Ammon's horn (tissue), 1 donor: Measurements from ENCODE around the gene PLEKHJ1.
A peak's percentile ranks its signal among the peaks of the same experiment; 100 is the strongest.

ENCODE experiments used
- DNase-seq: peaks from one replicate; pipeline ENCODE4 v3.0.0-alpha.2; 2016; ENCODE audit warnings: low spot score

PLEKHJ1 gene

GRCh38 chr19:2197270-2197669, 38.9 kb downstream of the PLEKHJ1 start:
- DNase-seq: no peak

DNA sequence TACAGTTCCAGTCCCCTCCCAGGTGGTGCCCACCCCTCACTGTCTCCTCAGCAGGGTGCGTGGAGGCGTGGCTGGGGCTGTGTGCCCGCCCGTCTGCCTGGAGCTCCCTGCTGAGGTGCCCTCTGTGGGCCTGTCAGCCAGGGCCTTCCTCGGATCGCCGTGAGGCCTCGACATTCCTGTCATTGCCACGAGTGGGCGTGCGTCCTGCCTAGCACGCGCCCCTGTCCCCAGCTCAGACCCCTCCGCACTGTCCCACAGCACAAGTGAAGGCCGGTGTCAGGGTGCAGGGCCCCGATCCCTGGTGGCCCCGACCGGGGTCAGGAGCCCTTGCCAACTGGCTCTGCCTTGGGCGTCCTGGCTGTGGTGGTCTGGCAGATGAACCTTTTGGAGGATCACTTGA, 40.2 kb downstream of the PLEKHJ1 start:
- DNase-seq: no peak

GRCh38 chr19:2195361-2195760, 40.8 kb downstream of the PLEKHJ1 start:
- DNase-seq: no peak

- DNase-seq: no peak
These were observed 41.5 kb downstream of the PLEKHJ1 start for GRCh38 chr19:2194513-2195078.

GRCh38 chr19:2193807-2194206, 42.3 kb downstream of the PLEKHJ1 start:
- DNase-seq: no peak

GRCh38 chr19:2192862-2193261, 43.3 kb downstream of the PLEKHJ1 start:
- no peak for DNase-seq

DNA sequence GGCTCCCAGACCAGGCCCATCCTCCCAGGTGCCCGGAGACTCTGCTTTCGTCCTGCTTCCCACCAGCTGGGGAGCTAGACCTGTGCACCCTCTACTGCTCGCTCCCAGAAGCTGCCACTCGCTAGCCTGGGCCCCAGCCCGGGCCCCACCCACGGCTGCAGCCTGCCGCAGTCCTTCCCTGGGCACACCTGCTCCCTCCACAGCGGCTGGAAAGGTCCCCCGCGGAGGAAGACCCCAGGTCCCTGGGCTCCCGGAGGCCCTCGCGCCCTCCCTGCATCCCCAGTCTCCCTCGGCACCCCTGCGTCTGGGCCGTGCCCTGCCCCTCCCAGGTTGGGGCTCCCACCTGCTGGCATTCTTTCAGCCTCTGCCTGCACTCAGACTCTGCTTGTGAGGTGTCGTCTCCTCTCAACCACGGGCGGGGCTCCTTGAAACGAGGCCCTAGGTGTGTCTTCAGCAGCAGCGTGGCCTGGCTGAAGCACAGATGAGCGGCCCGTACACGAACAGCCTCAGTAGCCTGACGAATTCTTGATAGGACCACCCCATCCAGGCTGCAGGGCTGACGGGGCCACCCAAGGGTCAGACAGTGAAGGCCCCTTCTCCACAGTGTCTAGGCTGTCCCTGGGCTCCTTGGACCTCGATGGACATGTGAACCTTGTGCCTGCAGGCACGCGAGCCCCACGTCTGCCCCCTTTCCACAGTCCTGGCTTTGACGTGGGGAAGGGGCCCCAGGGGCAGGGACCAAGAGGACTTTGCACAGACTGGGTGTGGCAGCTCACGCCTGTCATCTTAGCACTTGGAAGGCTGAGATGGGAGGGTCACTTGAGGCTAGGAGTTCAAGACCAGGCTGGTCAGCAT, 44.4 kb downstream of the PLEKHJ1 start:
- DNase-seq: no peak

GRCh38 chr19:2190848-2191455, 45.2 kb downstream of the PLEKHJ1 start:
- DNase-seq: no peak

DNA sequence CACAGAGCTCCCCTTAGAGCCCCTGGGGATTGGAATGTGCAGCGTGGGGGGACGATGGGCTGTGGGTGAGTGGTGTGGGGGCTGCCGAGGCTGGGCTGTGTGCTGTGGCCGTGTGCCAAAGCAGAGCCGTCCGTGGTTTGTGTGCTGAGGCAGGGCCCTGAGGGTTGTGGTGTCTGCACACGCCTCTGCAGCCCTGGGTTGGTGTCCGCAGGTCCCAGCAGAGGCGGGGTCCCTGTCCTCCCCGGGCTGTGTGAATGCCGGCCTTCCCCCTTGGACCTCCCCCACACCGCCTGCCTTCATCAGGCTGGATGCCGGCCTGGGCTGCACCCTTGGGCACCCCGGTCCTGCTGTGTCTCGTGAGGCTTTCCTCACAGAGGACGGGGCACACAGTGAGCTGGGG, 46.2 kb downstream of the PLEKHJ1 start:
- DNase-seq: no peak

GRCh38 chr19:2188708-2189385, 47.3 kb downstream of the PLEKHJ1 start:
- no peak for DNase-seq

DNA sequence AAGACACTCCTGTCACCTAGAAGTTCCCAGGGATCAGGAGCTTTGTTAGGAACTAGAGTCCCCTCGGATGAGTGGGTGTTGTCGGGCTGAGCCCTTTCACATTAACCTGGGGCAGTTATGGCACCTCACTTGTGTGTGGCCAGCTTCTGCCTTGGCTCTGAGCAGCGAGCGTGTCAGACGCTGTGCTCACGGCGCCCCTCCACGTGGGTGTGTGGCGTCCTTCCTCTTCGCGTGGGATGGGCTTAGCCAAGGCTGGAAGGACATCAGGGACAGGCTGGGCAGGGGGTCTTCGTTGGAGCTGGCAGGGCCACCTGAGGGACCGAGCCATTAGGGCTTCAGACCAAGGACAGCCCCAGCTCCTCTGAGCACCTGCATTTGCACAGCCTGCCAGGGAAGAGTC, 49.0 kb downstream of the PLEKHJ1 start:
- no peak for DNase-seq

DNA sequence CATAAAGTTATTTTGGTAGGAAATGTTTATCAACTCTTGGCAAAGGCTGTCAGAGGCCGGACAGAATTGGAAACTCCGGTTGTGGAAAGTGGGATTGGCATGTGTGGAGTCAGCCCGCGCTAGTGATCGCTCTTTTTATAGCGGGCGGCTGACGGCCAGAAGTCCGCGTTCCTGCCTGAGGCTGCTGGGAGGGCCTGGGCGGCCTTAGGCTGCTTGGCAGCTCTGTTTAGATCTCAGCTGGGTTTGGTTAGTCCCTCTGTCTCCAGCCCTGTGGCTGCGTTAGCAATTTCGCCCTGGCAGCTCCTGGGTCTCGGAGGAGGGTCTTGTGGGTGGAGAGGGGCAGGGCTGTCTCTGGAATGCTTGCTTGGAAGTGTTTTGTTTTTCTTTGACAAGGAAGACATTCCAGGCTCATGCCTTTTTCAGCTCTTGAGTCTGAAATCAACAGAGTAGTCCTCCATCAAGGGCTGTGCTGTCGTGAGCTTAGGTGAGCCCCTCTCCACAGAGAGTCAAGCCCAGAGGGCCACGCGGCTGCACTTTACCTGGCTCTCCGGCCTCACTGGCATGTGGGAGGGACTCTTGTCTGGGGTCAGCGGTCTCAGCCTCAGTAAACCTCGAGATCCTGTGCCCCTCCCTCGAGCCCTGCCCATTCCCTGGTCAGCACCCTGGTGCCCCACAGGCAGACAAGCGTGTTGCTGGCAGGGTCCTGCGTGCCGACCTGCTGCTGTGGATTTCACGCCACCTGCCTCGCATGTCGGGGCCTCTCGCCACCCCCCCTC, 49.9 kb downstream of the PLEKHJ1 start:
- DNase-seq: peak; percentile 21

- no peak for DNase-seq
These were observed 50.4 kb downstream of the PLEKHJ1 start for GRCh38 chr19:2185734-2186070.

DNA sequence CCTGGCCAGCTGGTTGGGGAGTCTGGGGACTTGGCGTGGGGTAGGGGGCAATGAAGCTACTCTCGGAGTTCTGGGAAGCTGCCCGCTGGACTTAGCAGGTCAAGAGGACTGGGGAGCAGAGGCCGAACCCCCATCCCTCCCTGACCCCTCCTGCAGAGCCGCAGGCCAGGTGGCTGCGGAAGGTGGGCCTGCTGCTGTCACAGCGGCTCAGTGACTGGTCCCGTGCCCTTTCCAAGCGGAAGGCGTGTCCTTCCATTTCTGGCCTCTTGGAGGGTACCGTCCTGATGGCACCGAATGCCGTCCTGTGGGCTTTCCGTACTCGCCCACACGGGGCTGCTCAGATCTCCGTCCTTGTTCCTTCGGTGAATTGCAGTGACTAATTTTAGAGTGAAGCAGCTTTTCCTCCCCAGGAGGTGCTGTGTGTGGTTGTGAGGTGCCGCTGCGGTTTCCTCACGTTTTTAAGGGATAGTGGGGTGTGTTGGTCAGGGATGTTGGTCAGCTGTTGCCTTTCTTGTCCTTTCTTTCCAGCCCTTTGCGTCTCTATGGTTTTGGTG, 51.6 kb downstream of the PLEKHJ1 start:
- no peak for DNase-seq
